HT-29 (cell line): ENCODE results near the gene MYO3B. TPM values are rescaled to one million over a fixed set of nuclear protein-coding genes. Genes with fewer than 3 reads are reported as not detected.
"Not testable (repeated sequence)": the region's sequence is repeated elsewhere in the genome, so short reads cannot be mapped to it uniquely, and the experiment has no call there.

Source experiments
- DNase-seq: peaks from one replicate; pipeline ENCODE4 v3.0.0-alpha.2; 2015; ENCODE audit warnings: low spot score
- total RNA-seq: library from RNA; depleted of rRNA; stranded (reverse); fragments of >200 nt; shearing (Covaris generic); gene quantifications from 2 replicates; pipeline ENCODE4 v1.2.3, GENCODE V29; 2014

MYO3B gene
- total RNA-seq, 1 experiment from 2014 or later, result not detected

DNA sequence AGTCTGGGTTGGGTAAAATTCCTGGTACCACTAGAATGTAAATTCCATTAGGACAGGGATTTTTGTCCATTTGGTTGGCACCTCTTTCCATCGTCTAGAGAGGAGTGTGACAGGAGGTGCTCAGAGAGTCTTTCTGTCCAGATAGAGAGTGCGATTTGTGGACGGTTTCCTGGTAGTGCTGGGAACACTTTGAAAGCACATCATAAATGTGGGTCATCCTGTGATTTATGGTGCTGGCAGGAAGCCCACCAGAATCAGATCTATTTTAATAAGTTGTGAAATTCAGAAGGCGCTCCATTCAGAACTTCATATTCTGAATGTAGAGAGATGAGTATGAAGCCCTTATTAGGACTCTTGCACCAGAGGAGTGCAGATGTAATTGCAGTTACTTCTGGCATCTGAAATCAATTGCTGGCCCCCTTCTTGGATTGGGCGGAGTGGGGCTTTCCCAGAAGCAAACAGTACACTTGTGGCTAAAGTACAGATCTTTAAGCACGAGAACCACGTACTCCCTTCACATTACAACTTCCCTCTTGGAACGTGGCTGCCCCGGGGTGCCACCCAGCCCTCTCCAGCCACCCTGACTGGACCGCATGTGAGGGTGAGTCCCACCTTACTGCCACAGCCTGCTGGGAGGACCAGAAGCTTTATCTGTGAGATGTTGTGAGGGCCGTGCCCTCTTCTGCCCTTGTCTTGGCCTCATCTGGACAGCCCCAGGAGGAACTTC is 243.2 kb downstream of the MYO3B start:
- no peak for DNase-seq

DNA sequence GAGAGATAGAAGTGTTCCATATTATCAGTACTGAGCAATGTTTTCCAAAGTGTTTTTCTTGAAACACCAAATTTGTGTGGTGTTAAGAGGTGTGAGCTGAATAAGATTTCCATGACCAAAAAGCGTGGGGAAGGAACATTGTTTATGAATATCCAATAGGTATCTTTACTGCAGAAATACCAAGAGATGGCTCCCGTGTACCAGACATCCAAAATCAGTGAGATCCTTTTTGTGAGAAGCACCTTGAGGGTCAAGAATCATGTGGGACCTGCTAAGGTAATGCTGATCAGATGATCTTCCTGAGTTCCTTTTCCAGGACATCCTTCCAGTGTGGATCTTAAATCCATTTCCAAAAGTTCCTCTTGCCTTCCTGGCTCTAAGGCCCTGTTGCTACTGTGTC is 246.0 kb downstream of the MYO3B start:
- DNase-seq, result no peak

DNA sequence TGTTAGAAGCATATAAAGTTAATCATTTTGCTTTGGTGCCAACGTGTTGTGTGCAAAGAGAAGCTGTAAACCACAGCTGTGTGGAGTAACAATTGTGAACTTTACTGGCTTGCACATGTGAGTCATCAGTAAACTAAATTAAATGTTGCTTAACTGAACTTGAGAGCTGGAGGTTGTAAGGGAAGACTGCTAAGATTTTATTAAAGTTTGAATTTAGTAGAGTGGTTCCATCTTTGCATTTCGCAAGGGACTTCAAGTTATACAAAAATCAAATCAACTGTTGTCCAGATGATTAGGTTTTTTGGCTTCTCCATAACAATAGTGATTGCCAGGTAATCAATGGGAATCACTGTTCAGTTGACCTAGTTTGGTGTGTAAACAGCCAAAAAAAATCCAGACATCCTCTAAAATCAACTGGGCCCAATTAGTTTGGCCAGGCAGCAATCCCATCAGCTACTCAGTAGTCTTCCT is 247.4 kb downstream of the MYO3B start:
- peak; percentile 48 for DNase-seq

DNA sequence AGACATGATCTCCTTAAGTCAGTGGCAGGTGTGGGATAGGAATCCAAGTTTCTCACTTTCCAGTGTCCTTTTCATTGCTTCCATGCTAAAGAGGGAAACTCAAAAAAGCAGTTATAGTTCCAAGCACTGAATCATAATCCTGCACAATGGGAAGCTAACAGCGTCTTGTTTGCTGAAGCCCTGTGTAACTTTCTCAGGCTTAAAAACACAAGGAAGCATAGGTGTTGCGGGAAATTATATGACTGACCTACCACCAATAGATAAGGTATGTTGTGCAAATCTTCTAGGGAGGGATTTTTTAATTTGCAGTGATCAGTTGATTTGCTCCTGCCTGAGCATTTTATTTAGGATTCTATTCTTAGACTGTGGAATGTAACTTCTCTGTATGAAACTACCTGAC is 250.9 kb downstream of the MYO3B start:
- no peak for DNase-seq

DNA sequence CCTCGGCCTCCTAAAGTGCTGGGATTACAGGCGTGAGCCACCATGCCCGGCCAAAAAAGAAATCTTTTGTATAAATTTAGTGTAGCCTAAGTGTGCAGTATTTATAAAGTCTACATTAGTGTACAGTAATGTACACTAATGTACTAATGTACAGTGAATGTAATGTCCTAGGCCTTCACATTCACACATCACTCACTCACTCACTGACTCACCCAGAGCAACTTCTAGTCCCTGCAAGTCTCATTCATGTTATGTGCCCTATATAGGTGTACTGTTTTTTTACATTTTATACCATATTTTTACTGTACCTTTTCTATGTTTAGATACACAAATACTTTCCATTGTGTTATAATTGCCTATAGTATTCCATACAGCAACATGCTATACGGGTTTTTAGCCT is 254.9 kb downstream of the MYO3B start:
- DNase-seq, result no peak

DNA sequence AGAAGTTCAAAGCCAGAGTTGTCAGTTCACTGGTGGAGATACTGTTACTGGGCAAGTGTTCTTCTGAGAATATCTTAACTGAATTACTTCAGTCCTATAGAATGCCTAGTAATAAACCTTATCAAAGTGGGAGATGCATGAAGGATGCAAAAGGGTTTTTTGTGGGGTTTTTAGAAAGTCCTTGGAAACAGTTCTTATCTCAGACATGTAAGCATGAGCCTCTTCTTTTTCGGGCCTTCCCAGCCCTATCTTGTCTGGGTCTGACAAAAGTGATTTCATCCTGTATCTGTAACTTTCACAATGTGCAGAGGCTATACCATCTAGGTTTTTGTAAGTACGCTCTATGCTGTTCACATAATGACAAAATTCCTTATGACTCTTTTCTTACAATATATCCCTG is 255.5 kb downstream of the MYO3B start:
- no peak for DNase-seq

DNA sequence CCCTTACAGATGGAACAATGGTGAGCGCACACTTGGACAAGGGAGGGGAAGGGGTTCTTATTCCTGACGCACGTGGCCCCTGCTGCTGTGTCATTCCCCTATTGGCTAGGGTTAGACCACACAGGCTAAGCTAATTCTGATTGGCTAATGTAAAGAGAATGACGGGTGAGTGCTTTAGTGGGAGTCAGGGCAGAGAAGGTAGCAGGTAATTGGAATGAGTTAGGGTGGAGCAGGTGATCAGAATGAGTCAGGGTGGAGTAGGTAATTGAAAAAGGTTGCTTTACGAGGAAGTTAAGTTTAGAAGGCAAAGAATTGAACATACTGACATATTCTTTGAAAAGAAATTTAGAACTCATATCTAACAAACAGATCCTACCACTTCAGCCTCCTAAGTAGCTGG is 256.4 kb downstream of the MYO3B start:
- not testable (repeated sequence) for DNase-seq

DNA sequence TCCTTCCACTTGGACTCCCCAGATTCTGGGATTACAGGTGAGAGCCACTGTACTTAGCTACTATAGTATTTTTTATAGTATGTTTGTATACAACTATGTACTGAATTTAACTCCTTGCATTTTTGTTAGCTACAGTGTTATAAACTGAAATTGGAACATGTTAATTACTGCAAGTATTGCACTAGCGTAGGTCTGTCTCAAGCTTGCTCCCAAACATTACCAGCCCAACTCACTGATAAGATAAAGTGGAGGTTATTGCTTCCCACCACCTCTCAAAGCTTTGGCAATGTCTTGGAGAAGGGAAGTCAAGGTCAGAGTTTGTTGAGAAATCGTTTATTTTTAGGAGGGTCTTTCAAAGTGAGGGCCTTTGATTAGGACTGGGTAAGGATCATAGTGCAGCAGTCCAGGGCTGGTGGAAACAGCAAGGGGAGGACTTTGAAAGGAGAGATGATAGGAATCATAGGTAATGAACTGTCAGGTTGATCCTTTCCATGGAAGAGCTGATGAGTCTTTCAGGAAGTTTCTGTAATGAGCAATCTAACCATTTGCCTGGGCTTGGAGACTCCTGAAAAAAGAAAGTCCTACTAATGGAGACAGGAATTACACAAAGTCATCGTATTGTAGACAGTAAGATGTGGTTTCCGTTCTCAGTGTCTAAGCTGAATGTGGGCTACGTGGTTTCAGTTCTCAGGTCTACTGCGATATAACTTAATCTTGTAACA is 257.1 kb downstream of the MYO3B start:
- no peak for DNase-seq

DNA sequence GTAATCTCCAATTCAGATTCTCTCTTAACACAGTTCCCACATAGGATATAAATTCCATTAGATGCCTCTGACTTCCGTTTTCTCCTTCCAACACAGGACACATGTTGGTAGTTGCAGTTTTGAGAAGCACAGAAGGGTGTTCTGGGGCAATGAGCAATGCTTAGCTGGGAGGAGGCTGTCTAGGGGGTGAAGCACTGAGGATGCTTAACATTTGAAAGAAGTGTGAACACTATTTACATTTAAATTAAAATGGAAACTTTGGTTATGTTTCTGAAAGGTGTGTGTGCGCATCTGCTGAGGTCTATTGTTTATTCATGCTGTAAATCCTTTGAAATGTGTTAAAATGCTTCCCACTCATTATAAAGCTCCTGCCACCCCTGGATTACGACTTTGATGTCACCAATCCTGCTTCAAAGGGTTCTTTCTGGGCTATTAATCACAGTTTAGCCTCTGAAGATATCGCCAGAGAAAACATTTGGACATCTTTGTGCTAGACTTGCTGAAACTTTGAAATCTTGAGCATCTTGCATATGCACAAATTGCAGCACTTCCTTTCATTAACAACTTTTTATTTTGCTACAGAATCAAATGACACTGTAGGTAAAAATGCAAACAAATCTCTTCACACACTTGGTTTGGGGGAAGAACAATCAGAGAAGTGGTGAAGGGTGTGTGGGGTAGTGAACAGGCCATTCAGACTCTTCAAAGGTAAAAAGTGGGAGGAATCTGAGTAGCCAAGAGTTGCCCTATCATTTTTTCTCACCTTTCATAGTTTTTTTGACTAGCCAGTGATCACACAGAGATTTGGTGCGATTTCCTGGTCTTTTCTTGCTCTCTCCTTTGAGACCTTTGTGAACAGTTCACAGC is 258.4 kb downstream of the MYO3B start:
- no peak for DNase-seq

DNA sequence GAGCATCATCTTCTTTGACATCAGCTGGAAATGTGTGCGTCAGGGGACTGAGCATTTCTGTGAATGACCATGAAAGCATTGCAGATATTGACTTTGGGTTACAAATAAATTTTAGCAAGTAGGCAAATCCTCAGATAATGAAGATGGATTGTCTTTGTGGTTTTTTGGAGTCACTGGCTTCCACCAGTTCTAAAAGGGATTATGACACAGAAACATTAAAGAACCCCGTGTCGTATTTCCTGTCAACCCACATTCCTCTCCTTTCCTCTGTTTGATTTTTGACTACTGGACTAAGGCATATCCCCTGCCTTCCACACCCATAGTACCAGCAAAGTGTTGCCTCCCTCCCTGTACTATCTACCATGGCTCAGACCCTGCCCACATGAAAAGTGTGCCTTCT is 268.1 kb downstream of the MYO3B start:
- DNase-seq, result peak; percentile 57

DNA sequence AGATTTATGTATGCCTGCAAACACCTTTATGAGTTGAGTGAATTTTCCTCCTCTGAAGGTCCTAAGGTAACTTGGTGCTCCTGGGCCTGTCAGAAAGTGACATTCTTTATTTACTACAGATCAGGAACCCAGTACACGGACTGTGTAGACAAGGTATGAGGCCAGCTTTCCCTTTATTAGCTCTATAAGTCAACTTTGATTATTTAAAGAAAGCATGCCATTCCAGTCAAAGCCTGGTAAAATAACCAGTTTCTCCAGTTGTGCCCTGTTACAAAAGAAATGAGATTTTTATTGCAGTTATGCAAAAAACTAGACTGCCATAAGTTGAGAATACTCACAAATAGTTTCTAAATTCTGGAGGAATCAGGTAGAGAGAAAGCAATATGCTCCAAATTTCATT is 271.1 kb downstream of the MYO3B start:
- DNase-seq, result peak; percentile 46

DNA sequence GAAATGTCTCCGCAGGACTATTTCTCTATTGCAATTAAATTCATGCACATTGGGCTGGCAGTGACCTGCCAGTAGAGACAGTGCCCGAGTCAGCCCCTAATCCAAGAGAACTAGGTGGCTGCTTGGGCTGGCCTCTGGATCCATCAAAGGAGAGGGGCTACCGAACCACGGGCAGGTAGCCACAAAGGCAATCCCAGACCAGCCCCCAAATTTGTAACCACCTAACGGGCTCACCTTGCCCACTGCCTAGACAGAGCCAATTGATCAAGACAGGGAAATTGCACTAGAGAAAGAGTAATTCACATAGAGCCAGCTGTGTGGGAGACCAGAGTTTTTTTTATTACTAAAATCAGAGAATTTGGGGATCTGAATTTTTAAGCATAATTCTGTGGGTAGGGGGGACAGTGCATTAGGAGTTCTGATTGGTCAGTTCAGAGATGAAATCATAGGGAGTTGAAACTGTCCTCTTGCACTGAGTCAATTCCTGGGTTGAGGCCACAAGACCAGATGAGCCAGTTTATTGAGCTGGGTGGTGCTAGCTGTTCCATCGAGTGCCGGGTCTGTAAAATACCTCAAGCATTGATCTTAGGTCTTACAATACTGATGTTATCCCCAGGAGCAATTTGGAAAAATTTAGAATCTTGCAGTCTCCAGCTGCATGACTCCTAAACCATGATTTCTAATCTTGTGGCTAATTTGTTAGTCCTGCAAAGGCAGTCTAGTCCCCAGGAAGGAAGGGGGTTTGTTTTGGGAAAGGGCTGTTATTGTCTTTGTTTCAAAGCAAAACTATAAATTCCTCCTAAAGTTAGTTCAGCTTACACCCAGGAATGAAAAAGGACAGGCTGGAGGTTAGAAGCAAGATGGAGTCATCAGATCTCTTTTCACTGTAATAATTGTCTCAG is 276.8 kb downstream of the MYO3B start:
- peak; percentile 77 for DNase-seq

DNA sequence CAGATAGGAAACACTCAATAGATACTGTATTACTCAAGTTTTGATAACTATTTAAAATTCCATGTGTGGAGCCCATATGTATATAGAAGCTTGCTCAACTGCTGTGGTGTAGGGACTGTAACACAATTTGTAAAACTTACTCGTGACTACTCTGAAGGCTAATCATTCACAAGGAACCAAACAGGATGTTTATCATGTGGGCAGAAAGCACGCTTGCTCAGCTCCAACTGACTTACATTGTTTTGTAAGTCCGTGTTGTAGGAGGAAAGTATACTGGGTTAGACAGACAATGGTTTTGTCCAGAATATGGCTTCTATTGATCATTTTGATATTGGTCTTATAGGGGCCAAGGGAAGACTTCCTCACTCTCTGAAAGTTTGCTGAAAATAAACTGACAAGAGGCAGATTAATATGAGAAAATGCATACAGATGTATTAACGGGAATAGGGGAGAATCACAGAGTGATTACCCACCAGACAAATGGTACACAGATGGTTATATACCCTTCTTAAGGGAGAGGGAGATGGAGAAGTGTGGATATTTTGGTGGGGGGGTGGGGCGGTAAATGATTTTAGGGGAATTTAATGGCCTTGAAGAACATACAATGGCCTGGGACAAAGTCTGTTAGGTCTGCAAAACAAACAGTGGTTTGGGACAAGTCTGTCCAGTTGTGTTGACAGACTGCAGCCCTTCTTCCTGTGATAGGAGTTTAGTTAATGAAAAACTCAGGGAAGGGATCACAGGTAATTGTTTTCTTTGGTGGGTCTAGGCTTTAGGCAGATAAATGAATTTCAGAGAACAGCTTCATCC is 277.9 kb downstream of the MYO3B start:
- DNase-seq, result peak; percentile 79

DNA sequence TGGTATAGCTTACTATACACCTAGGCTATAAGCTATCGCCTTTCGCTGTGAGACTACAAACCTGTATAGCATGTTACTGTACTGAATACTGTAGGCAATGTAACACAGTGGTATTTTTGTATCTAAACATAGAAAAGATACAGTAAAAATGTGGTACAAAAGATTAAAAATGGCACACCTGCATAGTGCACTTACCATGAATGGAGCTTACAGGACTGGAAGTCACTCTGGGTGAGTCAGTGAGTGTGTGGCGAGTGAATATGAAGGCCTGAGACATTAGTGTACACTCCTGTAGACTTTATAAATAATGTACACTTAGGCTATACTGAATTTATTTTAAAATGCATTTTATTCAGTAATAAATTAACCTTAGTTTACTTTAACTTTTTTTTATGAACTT is 279.0 kb downstream of the MYO3B start:
- DNase-seq, result peak; percentile 20

DNA sequence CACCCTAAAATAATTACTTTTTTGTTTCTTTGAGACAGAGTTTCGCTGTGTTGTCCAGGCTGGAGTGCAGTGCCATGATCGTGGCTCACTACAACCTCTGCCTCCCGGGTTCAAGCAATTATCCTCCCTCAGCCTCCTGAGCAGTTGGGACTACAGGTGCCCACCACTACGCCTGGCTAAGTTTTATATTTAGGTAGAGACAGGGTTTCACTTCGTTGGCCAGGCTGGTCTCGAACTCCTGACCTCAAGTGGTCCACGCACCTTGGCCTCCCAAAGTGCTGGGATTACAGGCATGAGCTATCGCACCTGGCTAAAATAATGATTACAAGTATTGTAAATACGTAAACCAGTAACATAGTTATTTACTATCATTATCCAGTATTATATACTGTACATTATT is 279.8 kb downstream of the MYO3B start:
- DNase-seq, result no peak

DNA sequence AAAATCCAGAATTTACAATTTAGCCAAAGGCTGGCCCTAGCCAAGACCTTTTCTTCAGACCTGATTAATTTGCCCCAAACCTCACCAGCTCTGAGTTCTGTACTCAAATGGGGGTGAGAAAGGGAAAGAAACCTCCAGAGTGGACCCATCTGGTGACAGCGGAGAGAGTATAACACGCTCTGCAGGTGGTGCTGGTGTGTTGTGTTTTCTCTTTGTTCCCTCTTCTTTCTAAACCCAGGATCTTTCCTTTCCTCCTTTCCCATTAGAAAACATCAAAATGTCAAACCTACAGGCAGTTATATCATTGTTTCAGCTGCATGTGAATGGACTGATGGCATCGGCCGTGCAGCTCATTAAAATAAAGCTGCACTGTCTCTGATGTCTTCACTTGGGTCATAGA is 283.9 kb downstream of the MYO3B start:
- DNase-seq, result no peak

DNA sequence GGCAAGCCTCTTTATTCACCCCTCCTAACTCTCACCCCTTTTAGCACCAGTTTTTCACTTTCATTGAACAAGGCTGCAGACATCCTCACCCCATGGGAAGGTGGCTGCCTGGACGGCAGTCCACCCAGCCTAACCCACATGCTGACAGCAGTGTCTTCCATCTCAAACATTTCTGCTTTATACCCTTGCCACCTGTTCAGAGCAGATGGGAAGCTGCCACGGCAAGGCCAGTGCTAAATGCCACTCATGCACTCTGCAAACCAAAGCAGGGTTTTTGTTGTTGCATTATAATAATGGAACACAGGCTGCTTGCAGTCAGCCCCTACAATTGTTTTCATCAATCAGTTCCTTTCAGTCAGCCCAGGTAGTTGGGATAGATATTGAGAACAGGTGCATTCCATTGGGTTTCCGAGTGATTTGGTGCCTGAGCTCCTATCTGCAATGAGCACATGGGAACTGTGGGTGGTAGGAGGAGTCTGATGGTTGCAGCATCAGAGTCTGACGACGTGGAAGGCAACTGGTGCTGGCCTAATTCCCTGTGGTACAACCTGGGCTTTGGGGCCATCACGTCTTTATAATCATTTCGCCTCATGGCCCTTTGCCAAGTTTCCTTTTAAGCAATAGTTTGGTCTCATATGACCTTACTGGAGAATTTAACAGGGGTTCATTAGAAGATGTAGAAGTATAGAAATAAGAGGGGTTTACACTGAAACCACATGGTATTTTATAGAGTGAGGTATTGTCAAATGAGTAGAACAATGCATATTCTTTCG is 284.7 kb downstream of the MYO3B start:
- DNase-seq, result no peak

DNA sequence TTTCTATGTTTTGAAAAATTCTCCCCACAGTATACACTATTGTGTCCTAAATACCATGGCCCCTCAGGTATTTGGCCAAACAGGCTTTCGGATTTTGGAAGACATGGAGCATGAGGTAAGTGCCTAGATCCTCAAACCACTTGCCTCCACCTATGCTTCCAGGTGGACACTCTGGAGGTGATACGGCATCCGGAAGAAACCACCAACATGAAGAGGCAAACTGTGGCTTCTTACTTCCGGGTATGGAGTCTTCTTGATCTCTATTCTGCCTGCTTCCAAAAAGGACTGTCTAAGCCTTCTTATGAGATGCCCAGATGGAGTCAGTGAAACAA is 285.2 kb downstream of the MYO3B start:
- DNase-seq, result no peak

DNA sequence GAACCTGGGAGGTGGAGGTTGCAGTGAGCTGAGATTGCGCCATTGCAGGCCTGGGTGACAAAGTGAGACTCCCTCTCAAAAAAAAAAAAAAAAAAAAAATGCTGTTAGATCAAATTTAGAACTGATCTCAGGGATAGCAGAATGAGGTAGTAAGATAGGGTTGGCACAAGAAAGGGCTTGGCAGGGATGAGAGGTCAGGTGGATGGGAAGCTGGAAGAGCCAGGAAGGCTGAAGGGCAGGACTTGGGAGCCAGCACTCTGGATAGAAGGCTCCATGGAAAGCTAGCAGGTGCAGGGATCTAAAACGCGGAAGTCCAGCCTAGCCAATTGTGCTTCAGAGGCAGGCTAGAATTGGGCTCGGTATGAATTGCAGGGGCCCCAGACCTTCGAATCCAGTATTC is 286.3 kb downstream of the MYO3B start:
- DNase-seq, result no peak

DNA sequence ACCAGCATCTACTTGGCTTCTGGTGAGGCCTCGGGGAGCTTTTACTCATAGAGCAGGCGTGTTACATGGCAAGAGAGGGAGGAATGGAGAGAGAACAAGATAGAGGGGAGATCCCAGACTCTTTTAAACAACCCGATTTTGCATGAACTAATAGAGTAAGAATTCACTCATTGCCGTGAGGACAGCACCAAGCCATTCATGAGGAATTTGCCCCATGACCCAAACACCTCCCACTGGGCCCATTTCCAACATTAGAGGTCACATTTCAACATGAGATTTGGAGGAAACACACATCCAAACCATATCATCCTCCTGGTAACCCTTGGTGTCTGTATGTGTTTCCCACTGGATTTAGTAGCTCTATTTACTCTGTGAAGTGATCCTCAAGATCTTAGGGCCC is 287.3 kb downstream of the MYO3B start:
- no peak for DNase-seq
